Natural killer cell treated with Interleukin-12 subunit alpha and Interleukin-12 subunit beta and Interleukin-15 and Interleukin-18, amount 100 ng/mL, for 72 hours (primary cell): Measurements from ENCODE around the gene OGFR. TPM values are rescaled to one million over a fixed set of nuclear protein-coding genes. Genes with fewer than 3 reads are reported as not detected.
"Not testable (repeated sequence)": the region's sequence is repeated elsewhere in the genome, so short reads cannot be mapped to it uniquely, and the experiment has no call there.

Source experiments
- ATAC-seq, 2 donors: fragments of 150-1000 bp; cut with Tn5 transposase in 1 of 2; sonication (Bioruptor Pico), chemical (Tn5 transposase) in 1 of 2; 2 replicates each; pipeline ENCODE4 v1.10.0; 2021
- DNase-seq: peaks from one replicate; pipeline ENCODE4 v3.0.0; 2022; ENCODE audit warnings: low spot score
- H3K27ac Mint-ChIP-seq, 2 donors: 1 replicate in 1 of 2; 2 replicates in 1 of 2; pipeline ENCODE4 v1.8.0; 2022; ENCODE audit warnings: mixed read lengths in 2 of 2, mild to moderate bottlenecking in 1 of 2, moderate library complexity in 1 of 2
- H3K27me3 Mint-ChIP-seq, 2 donors: 1 replicate in 1 of 2; 2 replicates in 1 of 2; pipeline ENCODE4 v1.8.0; 2022; ENCODE audit warnings: mixed read lengths in 2 of 2
- H3K36me3 Mint-ChIP-seq: one replicate; pipeline ENCODE4 v1.8.0; 2022; ENCODE audit warnings: mixed read lengths
- H3K4me1 Mint-ChIP-seq, 2 donors: 1 replicate in 1 of 2; 2 replicates in 1 of 2; pipeline ENCODE4 v1.8.0; 2022; ENCODE audit warnings: low read depth in 2 of 2, mixed read lengths in 2 of 2, mild to moderate bottlenecking in 1 of 2
- H3K4me3 Mint-ChIP-seq: one replicate; pipeline ENCODE4 v1.8.0; 2022; ENCODE audit warnings: mixed read lengths
- H3K9me3 Mint-ChIP-seq: 2 replicates; pipeline ENCODE4 v1.8.0; 2022; ENCODE audit warnings: mixed read lengths
- total RNA-seq, 2 donors: library from RNA; stranded (reverse); gene quantifications; one replicate each; pipeline ENCODE4 v1.2.3, GENCODE V29; 2022

OGFR gene
- total RNA-seq, 2 donors from 2014 or later: 75.9 to 88.7 TPM

DNA sequence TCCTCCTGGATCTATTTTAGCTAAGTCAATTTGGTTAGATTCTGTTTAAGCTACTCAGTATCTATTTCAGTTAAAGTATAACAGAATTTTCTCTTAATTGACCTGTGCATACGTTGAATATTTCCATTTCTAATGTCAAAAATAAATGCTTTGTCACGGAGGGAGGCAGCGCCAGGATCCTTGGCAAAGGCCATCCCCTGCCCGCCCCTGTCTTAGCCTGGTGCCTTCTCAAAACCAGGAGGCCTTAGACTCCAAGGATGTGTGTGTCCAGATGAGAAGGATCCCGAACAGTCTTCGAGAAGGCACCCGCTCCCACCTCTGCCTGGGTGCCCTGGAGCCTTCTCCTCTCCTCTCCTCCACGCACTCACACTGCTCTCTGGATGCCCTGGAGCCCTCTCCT is 34.6 kb downstream of the OGFR start:
- DNase-seq: no peak
- H3K36me3 Mint-ChIP-seq: no peaks in the 10 kb centered on the region
- no peak for ATAC-seq
- no peaks in the 10 kb centered on the region for H3K4me1 Mint-ChIP-seq
- H3K27ac Mint-ChIP-seq: no peak overlapping the region
- H3K4me3 Mint-ChIP-seq: no peak overlapping the region
- H3K27me3 Mint-ChIP-seq: peaks cover 0 to 3% of the 10 kb centered on the region in 2 donors
- no peaks in the 10 kb centered on the region for H3K9me3 Mint-ChIP-seq

DNA sequence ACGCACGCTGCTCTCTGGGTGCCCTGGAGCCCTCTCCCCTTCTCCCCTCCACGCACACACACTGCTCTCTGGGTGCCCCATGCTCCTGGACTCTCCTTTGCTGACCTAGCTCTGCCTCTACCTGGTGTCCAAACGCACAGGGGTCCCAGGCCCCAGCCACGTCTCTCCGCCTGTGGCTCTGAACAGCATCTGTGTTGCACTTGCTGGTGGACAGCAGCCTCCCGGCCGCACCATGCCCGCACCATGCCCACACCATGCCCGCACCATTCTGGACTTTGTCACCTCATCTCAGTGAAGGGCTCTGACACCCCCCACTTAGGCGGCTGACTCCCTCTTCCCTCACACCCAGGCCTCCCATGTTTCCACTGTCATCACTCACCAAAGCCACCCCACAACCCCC is 35.2 kb downstream of the OGFR start:
- peak in 1 of 2 donors; percentile 15 for ATAC-seq
- H3K36me3 Mint-ChIP-seq: no peaks in the 10 kb centered on the region

DNA sequence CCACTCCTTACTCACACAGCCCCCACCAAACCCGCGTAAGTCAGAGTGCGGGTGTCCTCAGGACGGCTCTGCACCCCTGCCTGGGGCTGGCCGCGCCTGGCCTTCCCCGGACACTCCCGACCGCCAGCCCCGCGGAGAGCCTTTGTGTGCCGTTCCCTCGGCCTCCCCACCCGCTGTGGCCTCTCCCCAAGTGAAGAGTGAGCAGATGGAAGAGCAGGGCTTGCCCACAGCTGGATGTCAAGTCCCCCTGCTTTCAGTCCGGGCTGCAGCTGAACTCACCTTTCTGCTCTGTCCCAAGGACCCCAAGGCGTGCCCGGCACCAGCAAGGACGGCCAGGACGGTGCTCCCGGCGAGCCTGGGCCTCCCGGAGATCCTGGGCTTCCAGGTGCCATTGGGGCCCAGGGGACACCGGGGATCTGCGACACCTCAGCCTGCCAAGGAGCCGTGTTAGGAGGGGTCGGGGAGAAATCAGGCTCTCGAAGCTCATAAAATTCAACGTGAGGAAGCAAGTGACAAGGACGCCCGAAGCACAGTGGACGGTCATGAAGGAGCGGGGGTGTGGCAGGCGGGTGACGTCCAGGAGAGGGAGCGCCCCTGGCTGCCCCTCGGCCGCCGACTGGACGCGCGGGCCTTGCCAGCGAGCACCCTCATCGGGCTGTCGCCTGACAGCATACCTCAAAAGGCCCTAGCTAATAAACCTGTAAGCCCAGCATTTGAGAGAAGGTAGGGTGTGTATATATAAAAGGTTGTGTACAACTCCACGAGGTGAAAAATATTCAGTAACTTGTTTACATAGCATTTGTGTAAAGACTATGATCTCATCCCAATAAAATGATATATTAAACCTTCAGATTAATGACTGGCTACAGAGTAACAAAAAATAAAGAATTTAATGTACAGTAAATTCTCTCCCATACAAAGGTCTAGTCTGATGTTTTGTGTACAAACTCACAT is 35.9 kb downstream of the OGFR start:
- no peak overlapping the region for H3K4me3 Mint-ChIP-seq
- H3K27ac Mint-ChIP-seq: no peak overlapping the region
- H3K36me3 Mint-ChIP-seq: no peaks in the 10 kb centered on the region
- ATAC-seq (peak in 1 of 2 donors; percentile 17), DNase-seq (no peak)
- H3K4me1 Mint-ChIP-seq: no peaks in the 10 kb centered on the region
- no peaks in the 10 kb centered on the region for H3K9me3 Mint-ChIP-seq
- peaks cover 0 to under 1% of the 10 kb centered on the region in 2 donors for H3K27me3 Mint-ChIP-seq

More for the DNA sequence above, 35.2 kb downstream of the OGFR start:
- H3K4me1 Mint-ChIP-seq: no peaks in the 10 kb centered on the region
- H3K4me3 Mint-ChIP-seq: no peak overlapping the region
- H3K9me3 Mint-ChIP-seq: no peaks in the 10 kb centered on the region
- peaks cover 0 to 3% of the 10 kb centered on the region in 2 donors for H3K27me3 Mint-ChIP-seq
- no peak for DNase-seq
- no peak overlapping the region for H3K27ac Mint-ChIP-seq

DNA sequence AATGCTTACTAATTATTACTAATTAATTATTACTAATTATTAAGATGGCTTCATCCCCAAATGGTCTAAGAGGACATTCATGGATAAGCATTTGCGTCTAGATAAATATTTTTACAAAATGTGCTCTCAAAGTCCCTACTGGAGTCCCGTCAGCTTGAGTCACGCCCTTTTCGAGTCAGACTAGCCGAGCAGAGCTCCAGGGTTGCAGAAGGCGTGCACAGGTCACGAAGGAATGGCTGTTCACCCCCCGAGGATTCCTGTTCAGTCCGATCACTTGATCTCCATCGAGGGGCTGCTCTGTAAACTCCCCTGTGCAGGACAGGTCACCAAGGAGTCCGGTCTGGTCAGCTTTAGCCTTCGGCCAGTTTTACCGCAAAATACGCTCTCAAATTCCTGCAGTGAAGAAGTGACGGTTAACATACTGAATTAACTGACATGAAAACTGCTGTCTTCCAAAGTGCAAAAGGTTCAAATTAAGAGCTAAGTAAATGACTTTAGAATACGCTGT is 37.1 kb downstream of the OGFR start:
- Mint-ChIP-seq H3K4me1 (no peaks in the 10 kb centered on the region), H3K9me3 (no peaks in the 10 kb centered on the region), H3K4me3 (no peak overlapping the region), H3K27me3 (no peaks in the 10 kb centered on the region), H3K36me3 (no peaks in the 10 kb centered on the region), H3K27ac (no peak overlapping the region)
- no peak for ATAC-seq
- DNase-seq: no peak

DNA sequence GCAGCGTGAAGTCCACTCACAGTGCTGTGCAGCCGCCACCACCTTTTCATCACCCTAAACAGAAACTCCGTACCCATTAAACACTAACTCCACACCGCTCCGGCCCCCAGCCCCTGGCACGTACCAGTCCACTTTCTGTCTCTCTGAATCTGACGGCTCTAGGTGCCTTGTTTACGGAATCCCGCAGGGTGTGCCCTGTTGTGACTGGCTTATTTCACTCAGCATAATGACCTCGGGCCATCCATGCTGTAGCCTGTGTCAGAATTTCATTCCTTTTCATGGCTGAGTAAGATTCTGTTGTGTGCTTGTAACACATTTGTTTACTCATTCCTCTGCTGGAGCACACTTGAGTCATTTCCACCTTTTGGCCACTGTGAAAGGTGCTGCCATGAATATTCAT is 39.0 kb downstream of the OGFR start:
- Mint-ChIP-seq H3K4me1 (no peaks in the 10 kb centered on the region), H3K4me3 (no peak overlapping the region), H3K9me3 (no peaks in the 10 kb centered on the region), H3K27me3 (no peaks in the 10 kb centered on the region), H3K27ac (no peak overlapping the region), H3K36me3 (no peaks in the 10 kb centered on the region)
- ATAC-seq (peak in 1 of 2 donors; percentile 46), DNase-seq (peak; percentile 15)

DNA sequence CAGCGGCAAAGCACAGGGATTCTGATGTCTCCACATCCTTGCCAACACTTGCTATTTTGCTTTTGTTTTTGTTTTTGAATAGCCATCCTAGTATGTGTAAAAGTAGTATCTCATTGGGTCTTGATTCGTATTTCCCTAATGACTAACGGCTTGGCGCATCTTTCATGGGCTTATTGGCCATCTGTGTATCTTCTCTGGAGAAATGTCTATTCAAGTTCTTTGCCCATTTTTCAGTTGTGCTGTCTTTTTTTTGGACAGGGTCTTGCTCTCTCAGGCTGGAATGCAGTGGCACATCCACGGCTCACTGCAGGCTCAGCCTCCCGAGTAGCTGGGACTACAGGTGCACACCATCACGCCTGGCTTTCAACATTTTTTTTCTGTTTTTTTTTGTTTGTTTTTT is 39.5 kb downstream of the OGFR start:
- no peaks in the 10 kb centered on the region for H3K4me1 Mint-ChIP-seq
- ATAC-seq: no peak
- DNase-seq: no peak
- no peak overlapping the region for H3K27ac Mint-ChIP-seq
- no peaks in the 10 kb centered on the region for H3K27me3 Mint-ChIP-seq
- no peaks in the 10 kb centered on the region for H3K9me3 Mint-ChIP-seq
- no peak overlapping the region for H3K4me3 Mint-ChIP-seq
- H3K36me3 Mint-ChIP-seq: no peaks in the 10 kb centered on the region

DNA sequence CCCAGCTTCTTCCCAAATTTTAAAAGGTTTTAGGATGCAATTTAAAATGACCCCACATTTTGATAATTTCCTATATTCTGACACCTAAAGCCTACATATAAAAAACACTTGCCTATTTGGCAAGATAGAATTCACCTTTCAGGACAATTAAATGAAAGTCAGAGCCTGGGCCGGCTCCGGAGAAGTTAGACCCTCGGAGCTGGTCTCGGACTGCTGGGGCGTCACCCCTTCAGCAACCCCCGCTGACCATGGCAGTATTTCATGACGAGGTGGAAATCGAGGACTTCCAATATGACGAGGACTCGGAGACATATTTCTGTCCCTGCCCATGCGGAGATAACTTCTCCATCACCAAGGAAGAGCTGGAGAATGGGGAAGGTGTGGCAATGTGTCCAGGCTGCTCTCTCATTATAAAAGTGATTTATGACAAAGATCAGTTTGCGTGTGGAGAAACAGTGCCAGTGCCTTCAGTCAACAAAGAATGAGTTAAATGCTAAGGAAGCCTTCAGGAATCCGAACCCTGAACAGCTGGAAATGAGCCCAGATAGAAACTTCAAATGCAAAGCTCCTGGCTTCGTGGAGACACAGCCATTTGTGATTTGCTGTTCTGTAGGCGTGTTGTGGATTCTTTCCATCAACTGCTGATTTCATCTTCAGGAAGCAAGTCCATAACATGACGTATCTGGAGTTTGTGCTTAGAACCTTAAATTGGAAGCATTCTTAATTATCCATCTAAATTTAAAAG is 41.0 kb downstream of the OGFR start:
- ATAC-seq: no peak

DNA sequence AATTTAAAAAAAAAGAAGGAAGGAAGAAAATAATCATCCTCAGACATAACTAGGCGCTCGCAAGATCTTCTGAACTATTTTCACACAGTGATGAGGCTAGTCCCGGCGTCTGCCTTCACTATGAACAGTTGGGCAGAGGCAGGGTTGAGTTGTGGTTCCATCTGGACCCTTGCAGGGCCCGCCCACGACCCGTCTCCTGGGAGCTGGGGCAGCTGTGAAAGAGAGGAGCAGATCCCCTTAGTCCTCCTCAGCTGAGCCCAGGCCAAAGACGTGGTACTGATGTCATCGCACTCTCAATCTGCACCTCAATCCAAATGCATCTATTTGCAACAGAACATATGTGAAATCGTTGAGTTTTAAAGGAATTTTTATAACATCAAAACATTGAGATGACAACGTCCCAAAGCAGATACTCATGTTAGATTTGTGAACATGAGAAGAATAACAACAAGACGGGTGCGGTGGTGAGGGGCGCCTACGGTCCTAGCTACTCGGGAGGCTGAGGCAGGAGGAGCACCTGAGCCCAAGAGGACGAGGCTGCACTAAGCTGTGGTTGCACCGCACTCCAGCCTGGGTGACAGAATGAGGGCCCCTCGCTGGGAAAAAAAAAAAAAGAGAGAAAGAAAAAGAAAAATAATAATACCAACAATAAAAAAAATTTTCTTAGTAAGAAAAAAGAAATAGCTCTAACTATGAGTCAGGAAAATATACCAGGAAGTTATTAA is 41.7 kb downstream of the OGFR start:
- ATAC-seq (no peak), DNase-seq (peak; percentile 51)
- Mint-ChIP-seq H3K9me3 (no peaks in the 10 kb centered on the region), H3K36me3 (no peaks in the 10 kb centered on the region), H3K4me3 (no peak overlapping the region), H3K27ac (no peak overlapping the region), H3K4me1 (no peaks in the 10 kb centered on the region), H3K27me3 (no peaks in the 10 kb centered on the region)

More for the DNA sequence above, 41.0 kb downstream of the OGFR start:
- Mint-ChIP-seq H3K4me3 (no peak overlapping the region), H3K36me3 (no peaks in the 10 kb centered on the region), H3K4me1 (no peaks in the 10 kb centered on the region), H3K27ac (no peak overlapping the region), H3K27me3 (no peaks in the 10 kb centered on the region), H3K9me3 (no peaks in the 10 kb centered on the region)
- peak; percentile 22 for DNase-seq

DNA sequence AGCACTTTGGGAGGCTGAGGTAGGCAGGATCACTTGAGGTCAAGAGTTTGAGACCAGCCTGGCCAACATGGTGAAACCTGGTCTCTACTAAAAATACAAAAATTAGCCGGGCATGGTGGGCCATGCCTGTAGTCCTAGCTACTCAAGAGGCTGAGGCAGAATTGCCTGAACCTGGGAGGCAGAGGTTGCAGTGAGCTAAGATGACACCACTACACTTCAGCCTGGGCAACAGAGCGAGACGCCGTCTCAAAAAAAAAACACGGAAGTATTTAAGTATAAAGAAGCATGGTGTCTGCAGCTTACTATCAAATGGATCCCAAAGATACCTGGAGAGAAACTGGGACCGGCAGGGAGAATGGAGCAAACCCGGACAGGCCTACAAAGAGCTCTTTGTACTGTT is 44.3 kb downstream of the OGFR start:
- H3K27ac Mint-ChIP-seq, H3K36me3 Mint-ChIP-seq, H3K4me3 Mint-ChIP-seq, ATAC-seq, H3K27me3 Mint-ChIP-seq, H3K4me1 Mint-ChIP-seq, H3K9me3 Mint-ChIP-seq, DNase-seq: not testable (repeated sequence)

DNA sequence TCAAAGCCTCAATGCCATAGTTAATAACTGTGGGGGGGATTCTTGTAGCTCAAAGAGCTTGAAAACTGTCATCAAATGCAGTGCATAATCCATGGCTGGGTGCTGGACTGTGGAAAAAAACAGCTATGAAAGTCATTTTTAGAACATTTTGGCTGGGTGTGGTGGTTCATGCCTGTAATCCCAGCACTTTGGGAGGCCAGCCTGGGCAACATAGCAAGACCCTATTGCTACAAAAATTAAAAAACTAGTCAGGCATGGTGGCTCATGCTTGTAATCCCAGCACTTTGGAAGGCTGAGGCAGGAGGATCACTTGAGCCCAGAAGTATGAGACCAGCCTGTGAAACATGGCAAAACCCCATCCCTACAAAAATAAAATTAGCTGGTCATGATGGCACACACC is 44.8 kb downstream of the OGFR start:
- DNase-seq: no peak
- no peaks in the 10 kb centered on the region for H3K27me3 Mint-ChIP-seq
- ATAC-seq: no peak

DNA sequence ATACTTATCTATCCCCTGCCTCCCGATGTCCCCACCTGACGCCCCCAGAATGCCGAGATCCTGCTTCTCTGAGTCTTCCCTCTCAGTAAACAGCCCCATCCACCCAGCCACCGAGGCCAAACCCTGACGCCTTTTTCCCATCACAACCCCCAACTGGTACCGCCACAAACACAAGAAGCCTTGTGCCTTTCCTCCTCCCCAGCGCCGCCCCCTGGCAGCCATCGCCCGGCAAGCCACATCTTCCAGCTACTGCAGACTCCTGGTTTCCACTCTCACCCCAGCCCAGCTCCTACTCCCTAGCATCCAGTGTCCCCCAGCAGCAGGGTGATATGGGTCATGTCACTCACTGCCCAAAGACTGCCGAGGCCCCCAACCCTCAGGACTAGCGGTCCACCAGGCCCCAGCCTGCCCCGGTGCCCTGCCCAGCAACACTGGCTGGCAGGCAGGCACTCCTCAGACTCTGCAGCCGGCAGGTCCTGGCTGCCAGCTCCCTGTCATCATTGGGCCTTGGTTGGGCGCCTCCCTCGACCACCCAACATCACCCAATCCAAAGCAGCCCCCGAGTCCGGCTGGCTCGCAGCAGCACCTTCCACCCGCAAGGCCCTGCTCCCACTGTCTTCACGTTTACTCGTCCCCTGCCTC is 45.8 kb downstream of the OGFR start:
- H3K27me3 Mint-ChIP-seq: no peaks in the 10 kb centered on the region
- no peak overlapping the region for H3K27ac Mint-ChIP-seq
- peak; percentile 56 for DNase-seq
- H3K9me3 Mint-ChIP-seq: no peaks in the 10 kb centered on the region
- H3K4me1 Mint-ChIP-seq: peaks cover 0 to 7% of the 10 kb centered on the region in 2 donors
- no peak for ATAC-seq
- H3K4me3 Mint-ChIP-seq: no peak overlapping the region
- H3K36me3 Mint-ChIP-seq: peaks cover 4% of the 10 kb centered on the region

More for the DNA sequence above, 44.8 kb downstream of the OGFR start:
- no peak overlapping the region for H3K4me3 Mint-ChIP-seq
- H3K36me3 Mint-ChIP-seq: peaks cover 4% of the 10 kb centered on the region
- no peak overlapping the region for H3K27ac Mint-ChIP-seq
- H3K9me3 Mint-ChIP-seq: no peaks in the 10 kb centered on the region
- H3K4me1 Mint-ChIP-seq: peaks cover 0 to 7% of the 10 kb centered on the region in 2 donors

DNA sequence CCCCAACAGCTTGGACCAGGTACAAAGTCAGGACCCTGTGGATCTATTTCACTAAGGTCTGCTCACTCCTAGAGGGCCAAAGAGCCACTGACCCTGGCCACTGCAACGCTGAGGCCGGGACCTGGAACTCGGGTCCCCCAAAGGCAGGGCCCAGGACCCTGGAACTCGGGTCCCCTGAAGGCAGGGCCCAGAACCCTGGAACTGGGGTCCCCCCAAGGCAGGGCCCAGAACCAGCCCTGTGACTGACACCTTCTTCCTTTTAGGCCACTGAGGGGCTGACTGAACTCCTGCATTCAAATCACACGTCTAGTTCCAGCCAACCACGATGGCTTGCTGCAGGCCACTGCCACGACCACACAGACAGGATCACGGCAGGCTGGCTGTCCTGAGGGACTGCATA is 47.6 kb downstream of the OGFR start:
- DNase-seq: peak; percentile 35
- ATAC-seq: peak in 1 of 2 donors; percentile 36
- no peaks in the 10 kb centered on the region for H3K27me3 Mint-ChIP-seq
- no peaks in the 10 kb centered on the region for H3K9me3 Mint-ChIP-seq
- H3K27ac Mint-ChIP-seq: no peak overlapping the region
- peaks cover 0 to 7% of the 10 kb centered on the region in 2 donors for H3K4me1 Mint-ChIP-seq
- H3K36me3 Mint-ChIP-seq: peaks cover 5% of the 10 kb centered on the region
- no peak overlapping the region for H3K4me3 Mint-ChIP-seq

DNA sequence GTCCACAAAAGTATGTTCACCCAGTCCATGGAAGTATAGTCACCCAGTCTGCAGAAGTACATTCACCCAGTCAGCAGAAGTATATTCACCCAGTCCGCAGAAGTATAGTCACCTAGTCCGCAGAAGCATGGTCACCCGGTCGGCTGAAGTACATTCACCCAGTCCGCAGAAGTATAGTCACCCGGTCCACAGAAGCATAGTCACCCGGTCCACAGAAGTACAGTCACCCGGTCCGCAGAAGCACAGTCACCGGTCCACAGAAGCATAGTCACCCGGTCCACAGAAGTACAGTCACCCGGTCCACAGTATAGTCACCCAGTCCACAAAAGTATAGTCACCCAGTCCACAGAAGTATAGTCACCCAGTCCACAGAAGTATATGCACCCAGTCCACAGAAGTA is 48.2 kb downstream of the OGFR start:
- H3K27ac Mint-ChIP-seq: no peak overlapping the region
- no peak overlapping the region for H3K4me3 Mint-ChIP-seq
- no peaks in the 10 kb centered on the region for H3K9me3 Mint-ChIP-seq
- peaks cover 11% of the 10 kb centered on the region for H3K36me3 Mint-ChIP-seq
- ATAC-seq: no peak
- no peaks in the 10 kb centered on the region for H3K27me3 Mint-ChIP-seq
- DNase-seq: peak; percentile 56
- peaks cover 5 to 7% of the 10 kb centered on the region in 2 donors for H3K4me1 Mint-ChIP-seq
